GM12878 (cell line): Measurements from ENCODE around the gene CCDC57. TPM values are rescaled to one million over a fixed set of nuclear protein-coding genes. Genes with fewer than 3 reads are reported as not detected.

Experiments used
- ATAC-seq: fragments of 200-7000 bp; cut with Tn5 transposase; 3 replicates; pipeline ENCODE4 v1.9.1; 2020; ENCODE audit warnings: mild to moderate bottlenecking, moderate library complexity
- BruUV-seq: library from RNA; stranded (reverse); fragments of 400-500 nt; replicated peaks from 2 replicates; lab custom pipeline; 2021; lab: Mats Ljungman, UMichigan
- CTCF ChIA-PET: fragments of 300-600 bp; sonication (Branson Sonifier 250); formaldehyde crosslinking; extraction: SDS; loops from one replicate; lab custom pipeline; 2021; ENCODE audit warnings: inconsistent platforms; lab: Yijun Ruan, JAX
- POLR2A ChIA-PET: fragments of 350-600 bp; formaldehyde crosslinking; extraction: SDS; loops from one replicate; lab custom pipeline; 2021; ENCODE audit warnings: inconsistent platforms; lab: Charles Lee
- RAD21 ChIA-PET: fragments of 300-600 bp; sonication (Branson Sonifier 250); formaldehyde crosslinking; loops from one replicate; lab custom pipeline; 2023; ENCODE audit warnings: antibody characterized with exemption; ENCODE audit not compliant: unreplicated experiment; lab: Charles Lee
- SMC1A ChIA-PET: fragments of 300-600 bp; sonication (Branson Sonifier 250); formaldehyde crosslinking; loops from one replicate; lab custom pipeline; 2023; ENCODE audit not compliant: unreplicated experiment, uncharacterized antibody; lab: Charles Lee
- DNase-seq: peaks from one replicate; pipeline ENCODE4 v3.0.0-alpha.2; 2011; ENCODE audit warnings: low read depth, low spot score
- FAIRE-seq: peaks from 3 replicates; lab custom pipeline; 2011; peaks lifted over from hg19 to GRCh38; lab: Jason Lieb, UNC
- H2AFZ ChIP-seq: 2 replicates; pipeline ENCODE4 v1.6.0; 2011; ENCODE audit warnings: low read depth, low read length, control low read depth; ENCODE audit not compliant: control insufficient read depth
- H3K27ac ChIP-seq: 2 replicates; pipeline ENCODE4 v1.5.1; 2011; ENCODE audit warnings: control low read depth; ENCODE audit not compliant: control insufficient read depth, insufficient read depth
- H3K27me3 ChIP-seq, 2 experiments: replicated peaks in 1 of 2; 2 replicates each; pipeline versions ENCODE4 v1.6.0 to v1.6.1; 2011; ENCODE audit warnings: low read length in 1 of 2; ENCODE audit not compliant: control insufficient read depth in 2 of 2, insufficient read depth in 2 of 2
- H3K36me3 ChIP-seq, 2 experiments: 2 replicates each; pipeline ENCODE4 v1.5.1; 2011; ENCODE audit warnings: low read length in 1 of 2; ENCODE audit not compliant: control insufficient read depth in 2 of 2, insufficient read depth in 2 of 2
- H3K4me1 ChIP-seq: 2 replicates; pipeline ENCODE4 v1.6.1; 2011; ENCODE audit warnings: mild to moderate bottlenecking, low read length, moderate library complexity, mixed read lengths; ENCODE audit not compliant: control insufficient read depth, insufficient read depth
- H3K4me2 ChIP-seq: 2 replicates; pipeline ENCODE4 v1.6.0; 2011; ENCODE audit warnings: control low read depth; ENCODE audit not compliant: control insufficient read depth, insufficient read depth
- H3K4me3 ChIP-seq: fragments of 200-600 bp; sonication (generic); 2 replicates; pipeline ENCODE4 v1.5.1; 2016
- H3K79me2 ChIP-seq: 2 replicates; pipeline ENCODE4 v1.6.0; 2011; ENCODE audit warnings: low read length; ENCODE audit not compliant: control insufficient read depth, insufficient read depth
- H3K9ac ChIP-seq: 2 replicates; pipeline ENCODE4 v1.8.0; 2011; ENCODE audit warnings: low read length, control low read depth, mixed read lengths; ENCODE audit not compliant: control insufficient read depth, insufficient read depth
- H3K9me3 ChIP-seq: replicated peaks from 3 replicates; pipeline ENCODE4 v1.5.1; 2011; ENCODE audit warnings: mild to moderate bottlenecking, low read length; ENCODE audit not compliant: control insufficient read depth, insufficient read depth
- H4K20me1 ChIP-seq: 2 replicates; pipeline ENCODE4 v1.6.0; 2011; ENCODE audit not compliant: control insufficient read depth, insufficient read depth
- BCL11A ChIP-seq: IDR thresholded peaks from 2 replicates; pipeline ENCODE4 v1.6.1; 2011; ENCODE audit warnings: low read depth, low read length
- EP300 ChIP-seq, 2 experiments: fragments of 150-350 bp in 1 of 2; IDR thresholded peaks; 2 replicates each; pipeline ENCODE4 v1.6.1; 2011 to 2012; ENCODE audit warnings: low read depth in 2 of 2, low read length in 2 of 2, borderline replicate concordance in 1 of 2, improper control_type of control experiment in 1 of 2, inconsistent platforms in 1 of 2; ENCODE audit not compliant: control insufficient read depth in 1 of 2
- MEF2A ChIP-seq: IDR thresholded peaks from 2 replicates; pipeline ENCODE4 v1.6.1; 2011; ENCODE audit warnings: low read depth, mild to moderate bottlenecking, low read length, moderate library complexity; ENCODE audit not compliant: insufficient read depth
- PKNOX1 ChIP-seq: fragments of 450-650 bp; IDR thresholded peaks from 2 replicates; pipeline ENCODE4 v1.6.1; 2016; ENCODE audit warnings: mild to moderate bottlenecking
- SREBF2 ChIP-seq: IDR thresholded peaks from 2 replicates; pipeline ENCODE4 v1.6.1; 2012; ENCODE audit warnings: mild to moderate bottlenecking, low read length
- TBL1XR1 ChIP-seq: IDR thresholded peaks from 2 replicates; pipeline ENCODE4 v1.6.1; 2012; ENCODE audit warnings: low read depth, low read length, improper control_type of control experiment
- TCF12 ChIP-seq: IDR thresholded peaks from 2 replicates; pipeline ENCODE4 v1.6.1; 2011; ENCODE audit warnings: low read depth, mild to moderate bottlenecking, low read length
- YY1 ChIP-seq: IDR thresholded peaks from 2 replicates; pipeline ENCODE4 v1.6.1; 2011; ENCODE audit warnings: low read depth, mild to moderate bottlenecking, low read length
- WGBS: methylation state at CpG from one replicate; pipeline ENCODE4 v1.1.6; 2016; ENCODE audit warnings: low lambda C conversion rate; ENCODE audit not compliant: insufficient replicate concordance, insufficient coverage; ENCODE audit errors: missing lambda C conversion rate; 5-methylcytosine and 5-hydroxymethylcytosine counted together
- in situ Hi-C: fragments of 300-500 bp; cut with MboI; formaldehyde crosslinking; loops from 9 replicates; pipeline ENCODE4 v1.14.3; 2018; ENCODE audit warnings: mixed read lengths
- intact Hi-C: fragments of 100-400 bp; cut with micrococcal nuclease; formaldehyde crosslinking; loops from one replicate; pipeline ENCODE4 v1.14.2; 2022; ENCODE audit not compliant: unreplicated experiment
- polyA plus RNA-seq, 11 experiments: library from polyadenylated mRNA; depleted of rRNA in 4 of 11; unstranded in 6 of 11; stranded (reverse) in 5 of 11; fragments of >200 nt; fragmentation: Nextera tagmentation in 4 of 11; fragmentation: Illumina TruSeq in 1 of 11; extraction: Ambion mirVana in 4 of 11; extraction: Trizol in 1 of 11; gene quantifications; 1 replicate in 1 of 11; 2 replicates in 10 of 11; pipeline versions ENCODE4 v1.2.1 to v1.2.3, GENCODE V29; 2011 to 2016; ENCODE audit warnings: inconsistent platforms in 2 of 11, missing spikeins in 2 of 11, low read depth in 1 of 11
- total RNA-seq, 4 experiments: library from RNA; depleted of rRNA in 3 of 4; stranded (reverse); fragments of >200 nt in 3 of 4; fragmentation: Illumina TruSeq in 1 of 4; extraction: Trizol in 1 of 4; gene quantifications; 2 replicates each; pipeline versions ENCODE4 v1.2.1 to v1.2.3, GENCODE V29; 2013 to 2021
- TF ChIP-seq, protein P1 (sequence below): IDR thresholded peaks from 2 replicates; pipeline ENCODE4 v1.6.1; 2011; ENCODE audit warnings: borderline replicate concordance, low read depth, mild to moderate bottlenecking, moderate library complexity, low read length; ENCODE audit not compliant: insufficient read depth, poor library complexity, severe bottlenecking
- TF ChIP-seq, protein P2 (sequence below): fragments of 450-650 bp; IDR thresholded peaks from 2 replicates; pipeline ENCODE4 v1.6.1; 2018; ENCODE audit warnings: mild to moderate bottlenecking, low read depth, moderate library complexity; ENCODE audit not compliant: partially characterized antibody

CCDC57 gene
- total and polyA plus RNA-seq, 10 of the 15 experiments (the other 5 are each of a cell fraction or from before 2014, with no cell fraction given), result 5.4 to 123 (median 45.8) TPM

DNA sequence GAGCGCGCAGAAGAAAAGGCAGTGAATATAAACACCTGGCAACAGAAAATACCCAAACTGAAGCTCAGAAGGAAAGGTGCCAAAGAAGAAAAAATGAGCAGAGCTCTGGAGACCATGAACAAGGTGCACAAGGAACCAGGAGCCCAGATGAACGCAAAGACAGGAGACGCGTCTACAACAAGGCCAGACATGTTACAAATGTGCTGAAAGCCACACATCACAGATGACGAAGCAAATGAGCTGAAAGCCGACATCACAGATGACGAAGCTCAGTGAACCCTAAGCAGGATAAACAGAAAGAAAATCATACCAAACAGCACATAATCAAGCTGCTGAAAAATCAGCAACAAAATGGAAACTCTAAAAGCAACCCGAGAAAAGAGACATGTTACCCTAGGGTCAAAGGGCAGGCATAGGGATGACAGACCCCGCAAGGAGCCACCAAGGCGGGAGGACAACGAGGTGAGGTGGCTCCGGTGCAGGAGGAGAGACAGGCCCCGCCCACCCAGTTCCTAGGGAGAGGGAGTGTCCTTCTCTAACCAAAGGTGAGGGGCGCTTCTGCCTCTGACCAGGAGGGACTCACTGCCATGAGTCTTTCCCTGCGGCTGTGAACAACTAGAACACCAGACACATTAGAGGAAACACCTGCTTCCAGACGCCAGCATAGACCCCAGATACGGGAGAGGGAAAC lies 39.1 kb downstream of the CCDC57 start:
- Histone ChIP-seq H2AFZ (no peak overlapping the region), H3K79me2 (no peaks in the 10 kb centered on the region), H4K20me1 (no peaks in the 10 kb centered on the region; the same call in 1 of the 2 replicates), H3K27ac (no peak overlapping the region), H3K4me3 (no peak overlapping the region), H3K27me3 (no peaks in the 10 kb centered on the region), H3K9me3 (no peaks in the 10 kb centered on the region), H3K4me2 (no peak overlapping the region), H3K9ac (no peak overlapping the region), H3K36me3 (peaks cover 0 to 2% of the 10 kb centered on the region in 2 experiments; a peak in 1 of 4 replicates), H3K4me1 (no peaks in the 10 kb centered on the region)
- intact Hi-C loops, result no loop called here
- FAIRE-seq (no peak), ATAC-seq (no peak), DNase-seq (no peak)
- CTCF ChIA-PET, result no interaction called here
- POLR2A ChIA-PET, result no interaction called here
- SMC1A ChIA-PET, result no interaction called here
- no TSS peak for BruUV-seq
- TF ChIP-seq TCF12 (no peak), EP300 (IDR thresholded peaks at IDR 0.05; ENCODE audit: borderline replicate concordance in 1 of 2, control insufficient read depth in 1 of 2, low read depth in 2 of 2, low read length in 2 of 2) (no peak), MEF2A (no peak), SREBF2 (no peak), TBL1XR1 (no peak), YY1 (no peak), BCL11A (no peak), PKNOX1 (no peak)
- TF ChIP-seq, protein P1, sequence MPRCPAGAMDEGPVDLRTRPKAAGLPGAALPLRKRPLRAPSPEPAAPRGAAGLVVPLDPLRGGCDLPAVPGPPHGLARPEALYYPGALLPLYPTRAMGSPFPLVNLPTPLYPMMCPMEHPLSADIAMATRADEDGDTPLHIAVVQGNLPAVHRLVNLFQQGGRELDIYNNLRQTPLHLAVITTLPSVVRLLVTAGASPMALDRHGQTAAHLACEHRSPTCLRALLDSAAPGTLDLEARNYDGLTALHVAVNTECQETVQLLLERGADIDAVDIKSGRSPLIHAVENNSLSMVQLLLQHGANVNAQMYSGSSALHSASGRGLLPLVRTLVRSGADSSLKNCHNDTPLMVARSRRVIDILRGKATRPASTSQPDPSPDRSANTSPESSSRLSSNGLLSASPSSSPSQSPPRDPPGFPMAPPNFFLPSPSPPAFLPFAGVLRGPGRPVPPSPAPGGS, result no peak
- TF ChIP-seq, protein P2, sequence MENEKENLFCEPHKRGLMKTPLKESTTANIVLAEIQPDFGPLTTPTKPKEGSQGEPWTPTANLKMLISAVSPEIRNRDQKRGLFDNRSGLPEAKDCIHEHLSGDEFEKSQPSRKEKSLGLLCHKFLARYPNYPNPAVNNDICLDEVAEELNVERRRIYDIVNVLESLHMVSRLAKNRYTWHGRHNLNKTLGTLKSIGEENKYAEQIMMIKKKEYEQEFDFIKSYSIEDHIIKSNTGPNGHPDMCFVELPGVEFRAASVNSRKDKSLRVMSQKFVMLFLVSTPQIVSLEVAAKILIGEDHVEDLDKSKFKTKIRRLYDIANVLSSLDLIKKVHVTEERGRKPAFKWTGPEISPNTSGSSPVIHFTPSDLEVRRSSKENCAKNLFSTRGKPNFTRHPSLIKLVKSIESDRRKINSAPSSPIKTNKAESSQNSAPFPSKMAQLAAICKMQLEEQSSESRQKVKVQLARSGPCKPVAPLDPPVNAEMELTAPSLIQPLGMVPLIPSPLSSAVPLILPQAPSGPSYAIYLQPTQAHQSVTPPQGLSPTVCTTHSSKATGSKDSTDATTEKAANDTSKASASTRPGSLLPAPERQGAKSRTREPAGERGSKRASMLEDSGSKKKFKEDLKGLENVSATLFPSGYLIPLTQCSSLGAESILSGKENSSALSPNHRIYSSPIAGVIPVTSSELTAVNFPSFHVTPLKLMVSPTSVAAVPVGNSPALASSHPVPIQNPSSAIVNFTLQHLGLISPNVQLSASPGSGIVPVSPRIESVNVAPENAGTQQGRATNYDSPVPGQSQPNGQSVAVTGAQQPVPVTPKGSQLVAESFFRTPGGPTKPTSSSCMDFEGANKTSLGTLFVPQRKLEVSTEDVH, result no peak
- WGBS, result 78% methylated on average over 18 of the region's 18 CpGs
- RAD21 ChIA-PET, result no interaction called here
- in situ Hi-C loops, result no loop called here
